Astrocyte (in vitro differentiated cells and primary cell): ENCODE data around the gene ALK. TPM values are rescaled to one million over a fixed set of nuclear protein-coding genes. Genes with fewer than 3 reads are reported as not detected.

Experiments used
- DNase-seq: peaks from one replicate; pipeline ENCODE4 v3.0.0-alpha.2; 2010; ENCODE audit warnings: low read depth
- FAIRE-seq: peaks from 2 replicates; lab custom pipeline; 2011; peaks lifted over from hg19 to GRCh38; lab: Jason Lieb, UNC
- H2AFZ ChIP-seq: 2 replicates; pipeline ENCODE4 v1.6.0; 2012; ENCODE audit warnings: low read depth, low read length, inconsistent platforms
- H3K27ac ChIP-seq: 2 replicates; pipeline ENCODE4 v1.5.1; 2011; ENCODE audit warnings: low read depth, low read length, inconsistent platforms
- H3K27me3 ChIP-seq: 2 replicates; pipeline ENCODE4 v1.6.0; 2011; ENCODE audit warnings: low read length, inconsistent platforms; ENCODE audit not compliant: insufficient read depth
- H3K36me3 ChIP-seq: 2 replicates; pipeline ENCODE4 v1.5.1; 2011; ENCODE audit warnings: low read length, inconsistent platforms; ENCODE audit not compliant: insufficient read depth
- H3K4me1 ChIP-seq: 2 replicates; pipeline ENCODE4 v1.5.1; 2011; ENCODE audit warnings: low read length, inconsistent platforms; ENCODE audit not compliant: insufficient read depth
- H3K4me2 ChIP-seq: 2 replicates; pipeline ENCODE4 v1.6.0; 2012; ENCODE audit warnings: low read length, inconsistent platforms
- H3K4me3 ChIP-seq: 2 replicates; pipeline ENCODE4 v1.5.1; 2011; ENCODE audit warnings: low read depth, mild to moderate bottlenecking, low read length, inconsistent platforms; ENCODE audit not compliant: insufficient read depth
- H3K79me2 ChIP-seq: 2 replicates; pipeline ENCODE4 v1.6.0; 2012; ENCODE audit warnings: mild to moderate bottlenecking, low read length, inconsistent platforms; ENCODE audit not compliant: insufficient read depth
- H3K9ac ChIP-seq: 2 replicates; pipeline ENCODE4 v1.6.0; 2012; ENCODE audit warnings: mild to moderate bottlenecking, low read length, inconsistent platforms
- H3K9me3 ChIP-seq: 2 replicates; pipeline ENCODE4 v1.5.1; 2012; ENCODE audit warnings: low read depth, mild to moderate bottlenecking, low read length, inconsistent platforms; ENCODE audit not compliant: insufficient read depth
- H4K20me1 ChIP-seq: 2 replicates; pipeline ENCODE4 v1.6.0; 2012; ENCODE audit warnings: low read length, inconsistent platforms; ENCODE audit not compliant: insufficient read depth
- H3K27ac Mint-ChIP-seq: one replicate; pipeline ENCODE4 v1.8.0; 2021; ENCODE audit warnings: mild to moderate bottlenecking, mixed read lengths; ENCODE audit not compliant: unreplicated experiment
- H3K27me3 Mint-ChIP-seq: one replicate; pipeline ENCODE4 v1.8.0; 2021; ENCODE audit warnings: low read depth, mixed read lengths; ENCODE audit not compliant: unreplicated experiment
- H3K36me3 Mint-ChIP-seq: one replicate; pipeline ENCODE4 v1.8.0; 2021; ENCODE audit warnings: low read depth, mixed read lengths; ENCODE audit not compliant: unreplicated experiment
- H3K4me1 Mint-ChIP-seq: one replicate; pipeline ENCODE4 v1.8.0; 2021; ENCODE audit warnings: low read depth, mixed read lengths; ENCODE audit not compliant: unreplicated experiment
- H3K4me3 Mint-ChIP-seq: one replicate; pipeline ENCODE4 v1.8.0; 2021; ENCODE audit warnings: mild to moderate bottlenecking, moderate library complexity, mixed read lengths; ENCODE audit not compliant: unreplicated experiment
- H3K9me3 Mint-ChIP-seq: one replicate; pipeline ENCODE4 v1.8.0; 2021; ENCODE audit warnings: mild to moderate bottlenecking, mixed read lengths; ENCODE audit not compliant: unreplicated experiment
- CTCF ChIP-seq: IDR thresholded peaks from 2 replicates; pipeline ENCODE4 v1.5.1; 2011; ENCODE audit warnings: low read depth, mild to moderate bottlenecking, inconsistent platforms, low read length, moderate library complexity; ENCODE audit not compliant: insufficient read depth
- EZH2 ChIP-seq: IDR thresholded peaks from 2 replicates; pipeline ENCODE4 v1.6.1; 2012; ENCODE audit warnings: mild to moderate bottlenecking, low read length, inconsistent platforms; ENCODE audit not compliant: insufficient read depth
- total RNA-seq: library from RNA; stranded (reverse); gene quantifications from 2 replicates; pipeline ENCODE4 v1.2.1, GENCODE V29; 2021

ALK gene
- total RNA-seq, 1 donor from 2014 or later, result 0.16 TPM

- no peaks in the 10 kb centered on the region for H3K4me1 Mint-ChIP-seq
- Histone ChIP-seq H3K9me3 (no peaks in the 10 kb centered on the region), H3K9ac (no peak overlapping the region), H3K4me3 (no peak overlapping the region), H3K4me2 (no peak overlapping the region), H3K27me3 (peaks cover 15% of the 10 kb centered on the region), H3K36me3 (no peaks in the 10 kb centered on the region), H3K4me1 (no peaks in the 10 kb centered on the region), H2AFZ (no peak overlapping the region), H3K27ac (no peak overlapping the region), H3K79me2 (no peaks in the 10 kb centered on the region), H4K20me1 (no peaks in the 10 kb centered on the region)
- peaks cover 51% of the 10 kb centered on the region for H3K27me3 Mint-ChIP-seq
- FAIRE-seq (no peak), DNase-seq (no peak)
- H3K4me3 Mint-ChIP-seq, result no peak overlapping the region
- H3K9me3 Mint-ChIP-seq, result peaks cover 2% of the 10 kb centered on the region
- H3K36me3 Mint-ChIP-seq, result no peaks in the 10 kb centered on the region
- no peak overlapping the region for H3K27ac Mint-ChIP-seq
- TF ChIP-seq CTCF, result no peak
These were observed 627.5 kb downstream of the ALK start for GRCh38 chr2:29293830-29294438.

- DNase-seq, result no peak
- H3K27me3 Mint-ChIP-seq, result peaks cover 29% of the 10 kb centered on the region
- no peaks in the 10 kb centered on the region for H3K4me1 ChIP-seq
- H3K27ac ChIP-seq, result no peak overlapping the region
- H3K27ac Mint-ChIP-seq, result no peak overlapping the region
- no peak overlapping the region for H3K9ac ChIP-seq
- peaks cover 4% of the 10 kb centered on the region for H3K27me3 ChIP-seq
- no peaks in the 10 kb centered on the region for H3K36me3 Mint-ChIP-seq
- no peak for FAIRE-seq
- H3K4me3 Mint-ChIP-seq, result no peak overlapping the region
- no peak overlapping the region for H3K4me2 ChIP-seq
- H3K9me3 Mint-ChIP-seq, result peaks cover 2% of the 10 kb centered on the region
- no peaks in the 10 kb centered on the region for H3K9me3 ChIP-seq
- no peaks in the 10 kb centered on the region for H3K4me1 Mint-ChIP-seq
- TF ChIP-seq CTCF (no peak), EZH2 (no peak)
- no peaks in the 10 kb centered on the region for H3K36me3 ChIP-seq
- H3K4me3 ChIP-seq, result no peak overlapping the region
- H2AFZ ChIP-seq, result no peak overlapping the region
- H4K20me1 ChIP-seq, result no peaks in the 10 kb centered on the region
- H3K79me2 ChIP-seq, result no peaks in the 10 kb centered on the region
These were observed 630.9 kb downstream of the ALK start for GRCh38 chr2:29290293-29291047.

- Histone ChIP-seq H3K4me2 (no peak overlapping the region), H3K36me3 (no peaks in the 10 kb centered on the region), H3K27me3 (peaks cover 16% of the 10 kb centered on the region), H3K9ac (no peak overlapping the region), H3K4me3 (no peak overlapping the region), H3K79me2 (no peaks in the 10 kb centered on the region), H3K4me1 (peaks cover 11% of the 10 kb centered on the region), H3K27ac (no peak overlapping the region), H3K9me3 (no peaks in the 10 kb centered on the region), H4K20me1 (no peaks in the 10 kb centered on the region), H2AFZ (no peak overlapping the region)
- Mint-ChIP-seq H3K36me3 (no peaks in the 10 kb centered on the region), H3K9me3 (peaks cover 10% of the 10 kb centered on the region), H3K27ac (no peak overlapping the region), H3K4me3 (no peak overlapping the region), H3K4me1 (peaks cover 4% of the 10 kb centered on the region), H3K27me3 (peaks cover 32% of the 10 kb centered on the region)
- no peak for DNase-seq
- FAIRE-seq, result no peak
- TF ChIP-seq CTCF (no peak), EZH2 (no peak)
These were observed 636.7 kb downstream of the ALK start for GRCh38 chr2:29284671-29285070.
